PFSK-1 (cell line): Measurements from ENCODE around the gene HPDL. TPM values are rescaled to one million over a fixed set of nuclear protein-coding genes. Genes with fewer than 3 reads are reported as not detected.

ENCODE experiments used
- FOXP2 ChIP-seq: optimal IDR thresholded peaks from 2 replicates; pipeline ENCODE3; 2011; ENCODE audit warnings: borderline replicate concordance, control low read depth, inconsistent platforms; ENCODE audit not compliant: insufficient read depth; ENCODE audit errors: extremely low read length, extremely low read depth
- POLR2AphosphoS5 ChIP-seq: IDR thresholded peaks from 2 replicates; pipeline ENCODE4 v1.6.1; 2012; ENCODE audit warnings: low read depth, mild to moderate bottlenecking, control low read depth, low read length, moderate library complexity
- REST ChIP-seq, 2 experiments: IDR thresholded peaks; 2 replicates each; pipeline versions ENCODE4 v1.6.1 to v1.8.0; 2011 to 2012; ENCODE audit warnings: low read depth in 2 of 2, low read length in 2 of 2, control low read depth in 1 of 2, inconsistent platforms in 1 of 2, mild to moderate bottlenecking in 1 of 2, moderate library complexity in 1 of 2; ENCODE audit not compliant: insufficient read depth in 1 of 2
- SIN3A ChIP-seq: IDR thresholded peaks from 2 replicates; pipeline ENCODE4 v1.6.1; 2012; ENCODE audit warnings: mild to moderate bottlenecking, low read length, moderate library complexity, borderline replicate concordance; ENCODE audit not compliant: insufficient read depth
- TAF1 ChIP-seq: IDR thresholded peaks from 2 replicates; pipeline ENCODE4 v1.6.1; 2012; ENCODE audit warnings: low read length, control low read depth, borderline replicate concordance; ENCODE audit not compliant: insufficient read depth
- polyA plus RNA-seq: library from polyadenylated mRNA; unstranded; fragments of >200 nt; gene quantifications from one replicate; pipeline ENCODE4 v1.2.1, GENCODE V29; 2012; ENCODE audit warnings: low read depth, missing spikeins; ENCODE audit not compliant: insufficient read length

HPDL gene
- 0.34 TPM for polyA plus RNA-seq

- TF ChIP-seq SIN3A (no peak), POLR2AphosphoS5 (no peak)
Measured at GRCh38 chr1:45326627-45327623, at the start of gene HPDL. TSS of gene HPDL (plus strand) at chr1:45326895. CDS start at chr1:45327149, 254 bp downstream.

GRCh38 chr1:45282351-45282750, 44.3 kb upstream of the HPDL start:
- TF ChIP-seq REST (IDR thresholded peaks at IDR 0.05; ENCODE audit: insufficient read depth in 1 of 2, low read depth in 2 of 2, low read length in 2 of 2) (no peak), TAF1 (no peak), SIN3A (no peak), POLR2AphosphoS5 (no peak), FOXP2 (no peak)

- TF ChIP-seq SIN3A, result no peak
- TF ChIP-seq TAF1, result no peak
- no peak for TF ChIP-seq REST (IDR thresholded peaks at IDR 0.05; ENCODE audit: insufficient read depth in 1 of 2, low read depth in 2 of 2, low read length in 2 of 2)
Measured at GRCh38 chr1:45291716-45292115, 35.0 kb upstream of the HPDL start.

- TF ChIP-seq REST (IDR thresholded peaks at IDR 0.05; ENCODE audit: insufficient read depth in 1 of 2, low read depth in 2 of 2, low read length in 2 of 2), result no peak
- TF ChIP-seq FOXP2, result no peak
- TF ChIP-seq SIN3A, result no peak
- no peak for TF ChIP-seq TAF1
- TF ChIP-seq POLR2AphosphoS5, result no peak
Measured at GRCh38 chr1:45297666-45298356, 28.9 kb upstream of the HPDL start.

GRCh38 chr1:45299296-45299695, 27.4 kb upstream of the HPDL start:
- no peak for TF ChIP-seq SIN3A
- no peak for TF ChIP-seq POLR2AphosphoS5
- no peak for TF ChIP-seq FOXP2
- no peak for TF ChIP-seq REST (IDR thresholded peaks at IDR 0.05; ENCODE audit: insufficient read depth in 1 of 2, low read depth in 2 of 2, low read length in 2 of 2)
